OCI-LY7 (cell line): ENCODE measurements around the gene IKBKE.

Experiments used
- CTCF ChIP-seq: fragments of 200-600 bp; sonication (generic); conservative IDR thresholded peaks from 2 replicates; pipeline ENCODE4 v1.5.1; 2014; ENCODE audit warnings: mild to moderate bottlenecking, antibody characterized with exemption, low read length, moderate library complexity, mixed read lengths
- EZH2phosphoT487 ChIP-seq: fragments of 200-600 bp; sonication (generic); IDR thresholded peaks from 2 replicates; pipeline ENCODE4 v1.6.1; 2018; ENCODE audit warnings: low read depth, borderline replicate concordance, mild to moderate bottlenecking, mixed run types, antibody characterized with exemption, low read length, moderate library complexity, mixed read lengths

- no peak for TF ChIP-seq CTCF
- TF ChIP-seq EZH2phosphoT487 = no peak
Measured at GRCh38 chr1:206495493-206496046, 25.3 kb downstream of the IKBKE start.
